IMR-90 (cell line): Measurements from ENCODE around the gene PILRB. TPM values are rescaled to one million over a fixed set of nuclear protein-coding genes. Genes with fewer than 3 reads are reported as not detected.

Experiments
- ATAC-seq: fragments of 200-7000 bp; cut with Tn5 transposase; 2 replicates; pipeline ENCODE4 v1.9.1; 2020; ENCODE audit warnings: low read depth, mild to moderate bottlenecking, moderate library complexity
- BruUV-seq: library from RNA; stranded (reverse); fragments of 400-500 nt; replicated peaks from 2 replicates; lab custom pipeline; 2021; lab: Mats Ljungman, UMichigan
- CTCF ChIA-PET: fragments of 300-600 bp; formaldehyde crosslinking; extraction: SDS; loops from one replicate; lab custom pipeline; 2021; ENCODE audit warnings: antibody characterized with exemption; lab: Yijun Ruan, JAX
- POLR2A ChIA-PET: fragments of 300-600 bp; sonication (Branson Sonifier 250); formaldehyde crosslinking; loops from one replicate; lab custom pipeline; 2022; ENCODE audit warnings: antibody characterized with exemption; ENCODE audit not compliant: unreplicated experiment; lab: Charles Lee
- DNase-seq: peaks from one replicate; pipeline ENCODE4 v3.0.0; 2013
- H2AFZ ChIP-seq: replicated peaks from 2 replicates; pipeline ENCODE3; 2013; ENCODE audit warnings: low read length, mild to moderate bottlenecking; ENCODE audit not compliant: poor library complexity
- H2AK5ac ChIP-seq: 2 replicates; pipeline ENCODE4 v1.6.1; 2013; ENCODE audit warnings: low read depth, low read length, inconsistent platforms
- H2AK9ac ChIP-seq: replicated peaks from 2 replicates; pipeline ENCODE3; 2013; ENCODE audit warnings: mild to moderate bottlenecking, low read depth, low read length, moderate library complexity; ENCODE audit not compliant: poor library complexity
- H2BK120ac ChIP-seq: 2 replicates; pipeline ENCODE4 v1.6.1; 2013; ENCODE audit warnings: low read depth, low read length, inconsistent platforms
- H2BK15ac ChIP-seq: 3 replicates; pipeline ENCODE4 v1.6.1; 2013; ENCODE audit warnings: low read depth, low read length, inconsistent platforms
- H2BK20ac ChIP-seq: 2 replicates; pipeline ENCODE4 v1.6.1; 2013; ENCODE audit warnings: low read depth, mild to moderate bottlenecking, inconsistent platforms, low read length, moderate library complexity
- H2BK5ac ChIP-seq: 2 replicates; pipeline ENCODE4 v1.6.1; 2013; ENCODE audit warnings: mild to moderate bottlenecking, low read depth, low read length, inconsistent platforms; ENCODE audit not compliant: poor library complexity, severe bottlenecking
- H3K14ac ChIP-seq: replicated peaks from 2 replicates; pipeline ENCODE4 v1.6.1; 2013; ENCODE audit warnings: low read depth, low read length, inconsistent platforms
- H3K18ac ChIP-seq: 2 replicates; pipeline ENCODE4 v1.6.1; 2013; ENCODE audit warnings: low read depth, low read length, control low read depth
- H3K23ac ChIP-seq: 2 replicates; pipeline ENCODE4 v1.6.1; 2013; ENCODE audit warnings: low read depth, low read length, inconsistent platforms
- H3K27ac ChIP-seq: 2 replicates; pipeline ENCODE4 v1.5.1; 2013; ENCODE audit warnings: mild to moderate bottlenecking, control low read depth, low read length; ENCODE audit not compliant: insufficient read depth
- H3K27me3 ChIP-seq: 2 replicates; pipeline ENCODE4 v1.6.1; 2013; ENCODE audit warnings: low read length; ENCODE audit not compliant: control insufficient read depth, insufficient read depth
- H3K36me3 ChIP-seq: 2 replicates; pipeline ENCODE4 v1.6.1; 2013; ENCODE audit warnings: low read length, mixed read lengths; ENCODE audit not compliant: control insufficient read depth, insufficient read depth
- H3K4ac ChIP-seq: 2 replicates; pipeline ENCODE4 v1.6.1; 2013; ENCODE audit warnings: low read depth, low read length, inconsistent platforms
- H3K4me1 ChIP-seq: 2 replicates; pipeline ENCODE4 v1.6.1; 2013; ENCODE audit warnings: low read length, mixed read lengths; ENCODE audit not compliant: control insufficient read depth, insufficient read depth
- H3K4me2 ChIP-seq: 2 replicates; pipeline ENCODE4 v1.6.1; 2013; ENCODE audit warnings: low read depth, mild to moderate bottlenecking, control low read depth, low read length, moderate library complexity
- H3K4me3 ChIP-seq: 2 replicates; pipeline ENCODE4 v1.5.1; 2013; ENCODE audit warnings: low read depth, mild to moderate bottlenecking, control low read depth, low read length, moderate library complexity; ENCODE audit not compliant: insufficient read depth
- H3K56ac ChIP-seq: 2 replicates; pipeline ENCODE4 v1.6.1; 2013; ENCODE audit warnings: low read length, inconsistent platforms; ENCODE audit not compliant: insufficient read depth; ENCODE audit errors: extremely low read depth
- H3K79me1 ChIP-seq, 2 experiments: 2 replicates each; pipeline ENCODE4 v1.6.1; 2013; ENCODE audit warnings: low read length in 2 of 2, inconsistent platforms in 1 of 2, low read depth in 1 of 2
- H3K9ac ChIP-seq: 2 replicates; pipeline ENCODE4 v1.6.1; 2013; ENCODE audit warnings: low read depth, low read length, control low read depth
- H3K9me1 ChIP-seq: 2 replicates; pipeline ENCODE4 v1.6.1; 2013; ENCODE audit warnings: low read length, inconsistent platforms; ENCODE audit not compliant: insufficient read depth
- H3K9me3 ChIP-seq: 2 replicates; pipeline ENCODE4 v1.6.1; 2013; ENCODE audit warnings: low read length; ENCODE audit not compliant: control insufficient read depth, insufficient read depth
- H4K20me1 ChIP-seq: 2 replicates; pipeline ENCODE4 v1.6.1; 2013; ENCODE audit warnings: low read length, inconsistent platforms; ENCODE audit not compliant: insufficient read depth
- H4K5ac ChIP-seq: 2 replicates; pipeline ENCODE4 v1.6.1; 2013; ENCODE audit warnings: mild to moderate bottlenecking, low read depth, low read length, control low read depth
- H4K8ac ChIP-seq, 2 experiments: 2 replicates each; pipeline ENCODE4 v1.6.1; 2013; ENCODE audit warnings: low read depth in 2 of 2, low read length in 2 of 2, control low read depth in 1 of 2, inconsistent platforms in 1 of 2
- H4K91ac ChIP-seq: 2 replicates; pipeline ENCODE4 v1.6.1; 2013; ENCODE audit warnings: low read depth, low read length, inconsistent platforms; ENCODE audit not compliant: insufficient read depth
- CEBPB ChIP-seq: IDR thresholded peaks from 2 replicates; pipeline ENCODE4 v1.6.1; 2012; ENCODE audit warnings: low read depth, low read length, improper control_type of control experiment
- MXI1 ChIP-seq: IDR thresholded peaks from 2 replicates; pipeline ENCODE4 v1.6.1; 2012; ENCODE audit warnings: low read depth, mild to moderate bottlenecking, low read length, moderate library complexity, borderline replicate concordance
- SMC3 ChIP-seq: fragments of 150-350 bp; IDR thresholded peaks from 2 replicates; pipeline ENCODE4 v1.6.1; 2016; ENCODE audit warnings: low read depth, mild to moderate bottlenecking, antibody characterized with exemption, low read length, moderate library complexity
- WGBS, 2 experiments: methylation state at CpG; one replicate each; pipeline versions ENCODE4 v1.1.5 to v1.1.7; 2013; ENCODE audit warnings: missing lambda C conversion rate in 2 of 2; ENCODE audit not compliant: insufficient read length in 1 of 2; ENCODE audit errors: extremely low coverage in 2 of 2; 5-methylcytosine and 5-hydroxymethylcytosine counted together
- dilution Hi-C: fragments of 300-500 bp; cut with HindIII; formaldehyde crosslinking; loops from one replicate; pipeline ENCODE4 v1.14.3; 2018; ENCODE audit warnings: low sequenced_read_pairs; ENCODE audit not compliant: unreplicated experiment
- in situ Hi-C: fragments of 300-500 bp; cut with MboI; formaldehyde crosslinking; loops from 3 replicates; pipeline ENCODE4 v1.14.3; 2019; ENCODE audit warnings: low sequenced_read_pairs, inconsistent platforms, mixed read lengths
- intact Hi-C: fragments of 100-400 bp; cut with micrococcal nuclease; formaldehyde crosslinking; loops from 2 replicates; pipeline ENCODE4 v1.10.0; 2022
- polyA plus RNA-seq, 3 experiments: library from polyadenylated mRNA; depleted of rRNA; stranded (reverse); fragments of >200 nt; gene quantifications; 2 replicates each; pipeline ENCODE4 v1.2.3, GENCODE V29; 2012; ENCODE audit warnings: low replicate concordance in 1 of 3
- total RNA-seq: library from RNA; depleted of rRNA; stranded (reverse); fragments of >200 nt; gene quantifications from 2 replicates; pipeline ENCODE4 v1.2.3, GENCODE V29; 2012

The PILRB gene
- total and polyA plus RNA-seq, 2 of the 4 experiments (the other 2 are of a cell fraction) = 3.4 to 22.2 TPM

GRCh38 chr7:100413889-100414288, 56.0 kb downstream of the PILRB start:
- Histone ChIP-seq H3K27ac (no peak overlapping the region), H4K8ac (no peak overlapping the region), H2BK5ac (no peak overlapping the region), H3K4me3 (no peak overlapping the region), H3K14ac (no peak overlapping the region), H3K18ac (no peak overlapping the region), H4K20me1 (no peaks in the 10 kb centered on the region), H4K5ac (no peak overlapping the region), H3K4me2 (no peak overlapping the region), H3K9ac (no peak overlapping the region), H3K4me1 (no peaks in the 10 kb centered on the region; the same call in 1 of the 2 replicates), H2BK120ac (no peak overlapping the region), H3K4ac (no peak overlapping the region), H3K23ac (no peak overlapping the region), H2AK5ac (no peak overlapping the region), H3K9me3 (no peaks in the 10 kb centered on the region), H4K91ac (no peak overlapping the region), H2BK15ac (no peak overlapping the region), H2AFZ (no peak overlapping the region), H3K79me1 (no peaks in the 10 kb centered on the region), H3K56ac (no peak overlapping the region), H2AK9ac (no peak overlapping the region), H2BK20ac (no peak overlapping the region), H3K36me3 (no peaks in the 10 kb centered on the region), H3K27me3 (peaks cover 25% of the 10 kb centered on the region), H3K9me1 (no peaks in the 10 kb centered on the region)
- DNase-seq (no peak), ATAC-seq (no peak)
- in situ Hi-C loops (no loop called here), dilution Hi-C loops (no loop called here), intact Hi-C loops (no loop called here)
- ChIA-PET CTCF (no interaction called here), POLR2A (no interaction called here)
- WGBS, 2 experiments = no CpG with 5 or more reads among the region's 1 CpG
- TF ChIP-seq MXI1 = no peak
- no peak for TF ChIP-seq CEBPB
- TF ChIP-seq SMC3 = no peak
- no TSS peak for BruUV-seq
